ENCODE results near the gene ABHD6. TPM values are rescaled to one million over a fixed set of nuclear protein-coding genes. Genes with fewer than 3 reads are reported as not detected.
"Not testable (repeated sequence)": the region's sequence is repeated elsewhere in the genome, so short reads cannot be mapped to it uniquely, and the experiment has no call there.

Gene ABHD6
- polyA plus RNA-seq, 4 donors = 7.6 to 11.7 (median 9.6) TPM

DNA sequence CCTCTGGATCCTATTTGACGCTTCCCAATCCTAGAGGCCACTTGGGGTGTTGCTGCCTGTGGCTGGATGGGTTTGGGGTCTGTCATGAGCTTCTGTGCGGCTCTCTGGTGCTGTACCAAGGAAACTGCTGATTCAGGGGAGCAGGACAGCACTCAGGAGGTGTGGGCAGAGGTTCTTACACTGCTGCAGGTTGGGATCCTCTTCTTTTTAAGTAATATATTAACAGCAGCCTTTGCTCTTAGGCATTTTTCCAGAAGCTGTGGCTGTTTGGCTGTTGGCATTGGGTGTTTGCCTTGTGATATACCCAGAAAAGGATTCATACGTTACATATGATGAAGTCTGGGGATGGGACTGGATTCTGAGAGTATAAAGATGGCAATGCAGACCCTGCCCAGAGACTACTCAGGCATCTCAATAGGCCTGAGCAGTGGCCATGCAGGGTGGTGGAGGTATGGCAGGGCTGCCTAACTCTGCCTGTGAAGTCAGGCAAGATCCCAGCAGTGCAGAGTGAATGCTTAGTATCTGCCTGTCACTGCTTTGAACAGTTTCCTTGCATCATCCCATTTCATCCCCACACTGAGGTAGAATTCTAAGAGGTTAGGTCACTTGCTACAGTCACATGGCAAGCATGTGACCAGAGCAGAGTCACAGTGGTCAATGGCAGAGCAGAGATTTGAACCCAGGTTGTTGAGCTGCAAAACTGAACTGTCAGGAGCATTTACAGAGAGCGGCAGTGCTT, 3.9 kb downstream of the ABHD6 start:
- no peak for DNase-seq (ENCODE audit: low read depth in 4 of 4, low spot score in 3 of 4)

- no peak for DNase-seq (ENCODE audit: low read depth in 4 of 4, low spot score in 3 of 4)
These were observed 4.7 kb downstream of the ABHD6 start for GRCh38 chr3:58242340-58242739.

DNA sequence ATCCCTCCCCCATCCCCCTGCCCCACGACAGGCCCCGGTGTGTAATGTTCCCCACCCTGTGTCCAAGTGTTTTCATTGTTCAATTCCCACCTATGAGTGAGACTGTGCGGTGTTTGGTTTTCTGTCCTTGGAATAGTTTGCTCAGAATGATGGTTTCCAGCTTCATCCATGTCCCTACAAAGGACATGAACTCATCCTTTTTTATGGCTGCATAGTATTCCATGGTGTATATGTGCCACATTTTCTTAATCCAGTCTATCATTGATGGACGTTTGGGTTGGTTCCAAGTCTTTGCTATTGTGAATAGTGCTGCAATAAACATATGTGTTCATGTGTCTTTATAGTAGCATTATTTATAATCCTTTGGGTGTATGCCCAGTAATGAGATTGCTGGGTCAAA, 5.3 kb downstream of the ABHD6 start:
- not testable (repeated sequence) for DNase-seq (ENCODE audit: low read depth in 4 of 4, low spot score in 3 of 4)

DNA sequence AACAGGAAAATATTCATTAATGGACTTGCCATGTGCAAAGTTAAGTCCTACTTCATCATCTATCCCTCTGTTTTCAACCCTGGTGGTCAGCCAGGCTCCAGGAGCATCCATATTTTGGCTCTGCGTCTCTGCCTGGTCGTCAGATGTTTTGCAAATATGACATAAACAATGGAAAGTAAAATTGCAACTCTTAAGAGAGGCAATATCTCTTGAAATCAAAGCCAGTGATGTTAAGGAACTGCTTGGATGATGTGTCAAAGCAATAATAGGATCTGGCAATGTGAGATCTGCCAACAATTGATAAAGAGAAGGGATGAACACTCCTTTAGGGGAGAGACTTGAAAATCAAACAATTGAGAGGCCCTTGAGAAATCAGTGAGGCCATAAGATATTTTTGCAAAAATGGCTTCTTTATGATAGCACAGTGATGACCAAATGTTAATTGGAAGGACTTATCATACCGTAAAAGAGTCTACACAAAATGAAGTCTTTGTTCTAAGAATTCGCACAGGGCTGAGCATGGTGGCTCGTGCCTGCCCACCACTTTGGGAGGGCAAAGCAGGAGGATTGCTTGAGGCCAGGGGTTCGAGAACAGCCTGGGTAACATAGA, 6.5 kb downstream of the ABHD6 start:
- DNase-seq (ENCODE audit: low read depth in 4 of 4, low spot score in 3 of 4) = no peak

DNA sequence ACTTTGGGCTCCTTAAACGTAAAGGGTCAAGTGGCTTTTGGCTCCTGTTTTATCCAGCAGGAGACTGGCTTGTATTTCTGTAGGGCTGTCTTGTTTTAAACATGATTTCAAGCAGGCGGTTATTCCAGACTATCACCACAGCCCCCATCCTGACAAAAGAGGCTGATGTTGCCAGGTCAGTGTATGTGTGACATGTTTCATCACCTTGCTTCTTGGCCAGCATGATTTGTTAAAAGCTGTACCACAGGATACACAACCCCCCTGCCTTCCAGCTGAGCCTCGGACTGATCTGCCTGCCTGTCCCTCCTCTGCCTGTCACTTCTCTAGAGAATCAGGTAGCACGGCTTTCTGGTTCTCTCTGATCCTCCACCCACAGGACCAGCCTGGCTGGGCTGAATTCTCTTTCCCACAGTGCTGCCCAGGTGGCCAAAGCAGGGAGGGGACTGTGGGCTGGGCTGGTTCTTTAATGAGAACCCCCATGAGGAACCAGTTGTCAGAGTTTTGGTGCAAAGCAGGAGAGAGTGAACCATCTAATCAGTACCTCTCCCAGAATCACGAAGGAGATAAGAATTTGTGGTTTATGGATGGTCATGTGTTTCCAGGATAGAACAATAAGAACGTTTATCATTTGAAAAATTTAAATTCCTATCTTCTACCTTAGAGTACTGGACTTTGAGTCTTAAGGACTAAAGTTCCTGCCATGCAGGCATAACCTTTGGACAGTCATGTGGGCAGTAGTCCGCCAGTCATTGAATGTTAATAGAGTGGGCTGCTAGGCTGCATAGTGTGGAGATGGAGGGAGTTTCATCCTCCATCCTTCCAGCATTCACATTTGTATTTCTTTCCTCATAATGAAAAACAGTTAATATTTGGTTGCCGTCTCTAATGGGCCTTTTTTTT, 8.8 kb downstream of the ABHD6 start:
- DNase-seq (ENCODE audit: low read depth in 4 of 4, low spot score in 3 of 4) = no peak

DNA sequence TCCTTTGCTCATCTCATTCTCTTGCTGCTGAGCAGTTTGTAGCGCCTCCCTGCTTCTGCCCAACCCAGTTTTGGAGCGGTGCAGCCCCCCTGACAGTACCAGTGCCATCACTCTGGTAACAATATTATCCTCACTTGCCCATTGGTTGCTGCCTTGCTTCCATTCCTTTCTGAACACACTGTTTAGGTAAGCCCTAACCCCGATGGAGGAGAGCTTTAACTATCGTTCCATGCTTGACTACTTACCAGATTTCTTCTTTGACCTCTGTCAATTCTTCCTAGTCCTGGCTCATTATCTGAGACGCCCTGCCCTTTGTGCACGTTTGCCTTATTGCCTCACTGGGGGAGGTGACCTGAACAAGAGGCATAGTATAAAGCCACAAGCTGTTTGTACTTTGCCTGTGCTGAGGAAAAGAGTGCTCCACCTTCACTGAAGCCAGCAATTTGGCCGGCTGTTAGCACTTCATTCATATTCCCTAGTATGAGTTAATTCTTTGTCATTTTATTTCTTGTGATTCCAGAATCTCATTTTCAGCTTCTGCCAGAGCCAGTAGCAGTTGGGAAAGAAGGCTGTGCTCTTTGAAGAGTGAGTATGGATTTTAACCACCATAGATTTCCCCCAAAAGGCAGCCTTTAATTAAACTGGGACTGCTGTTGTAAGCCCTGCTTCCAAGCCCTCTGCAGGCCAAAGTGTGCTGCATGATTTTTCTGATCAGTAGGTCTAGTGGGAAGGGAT, 11.9 kb downstream of the ABHD6 start:
- no peak for DNase-seq (ENCODE audit: low read depth in 4 of 4, low spot score in 3 of 4)

DNA sequence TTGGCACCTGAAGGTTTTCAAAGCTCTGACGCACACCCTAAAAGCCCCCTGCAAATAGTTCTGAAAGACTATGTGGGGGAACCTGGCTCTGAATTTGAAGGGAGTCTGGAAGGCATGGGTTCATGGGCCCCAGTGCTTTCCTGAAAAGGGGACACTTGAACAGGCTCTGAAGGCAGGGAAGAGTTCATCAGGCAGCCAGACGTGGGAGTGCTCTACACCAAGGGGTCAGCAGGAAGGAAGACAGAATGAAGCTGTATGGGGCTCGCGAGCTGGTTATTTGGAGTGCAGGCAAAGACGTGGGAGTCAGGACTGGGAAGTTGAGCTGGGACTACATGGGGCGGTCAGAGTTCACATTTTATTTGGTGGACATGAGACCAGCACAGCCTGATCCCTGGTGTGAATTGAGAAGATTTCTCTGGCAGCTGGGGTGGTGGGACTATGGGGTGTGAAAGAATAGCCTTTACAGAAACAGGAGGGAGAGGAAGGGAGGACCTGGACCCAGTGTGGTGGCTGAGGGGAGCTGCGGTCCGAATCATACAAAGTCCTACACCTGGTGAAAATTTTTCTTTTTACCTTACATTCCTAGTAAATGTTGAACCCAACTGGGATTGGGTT, 12.6 kb downstream of the ABHD6 start:
- peak in 1 of 4 donors; percentile 41 for DNase-seq (ENCODE audit: low read depth in 4 of 4, low spot score in 3 of 4)

GRCh38 chr3:58251631-58252035, 14.0 kb downstream of the ABHD6 start:
- no peak for DNase-seq (ENCODE audit: low read depth in 4 of 4, low spot score in 3 of 4)

- DNase-seq (ENCODE audit: low read depth in 4 of 4, low spot score in 3 of 4) = no peak
These were observed 16.6 kb downstream of the ABHD6 start for GRCh38 chr3:58254144-58254543.

DNA sequence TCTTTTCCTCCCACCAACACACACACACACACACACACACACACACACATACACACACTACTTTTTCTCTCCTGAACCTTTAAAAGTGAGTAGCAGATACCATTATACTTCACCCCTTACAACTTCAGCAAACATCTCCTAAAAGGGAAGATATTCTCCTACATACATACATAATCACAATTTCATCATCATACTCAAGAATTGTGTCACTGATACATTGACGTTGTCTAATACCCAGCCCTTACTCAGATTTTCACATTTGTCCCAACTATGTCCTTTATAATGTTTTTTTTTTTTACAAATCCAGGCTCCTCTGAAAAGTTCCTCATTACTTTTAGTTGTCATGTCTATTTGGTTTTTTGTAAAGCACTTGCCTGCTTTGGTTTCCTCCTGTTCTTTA, 18.5 kb downstream of the ABHD6 start:
- no peak for DNase-seq (ENCODE audit: low read depth in 4 of 4, low spot score in 3 of 4)

DNA sequence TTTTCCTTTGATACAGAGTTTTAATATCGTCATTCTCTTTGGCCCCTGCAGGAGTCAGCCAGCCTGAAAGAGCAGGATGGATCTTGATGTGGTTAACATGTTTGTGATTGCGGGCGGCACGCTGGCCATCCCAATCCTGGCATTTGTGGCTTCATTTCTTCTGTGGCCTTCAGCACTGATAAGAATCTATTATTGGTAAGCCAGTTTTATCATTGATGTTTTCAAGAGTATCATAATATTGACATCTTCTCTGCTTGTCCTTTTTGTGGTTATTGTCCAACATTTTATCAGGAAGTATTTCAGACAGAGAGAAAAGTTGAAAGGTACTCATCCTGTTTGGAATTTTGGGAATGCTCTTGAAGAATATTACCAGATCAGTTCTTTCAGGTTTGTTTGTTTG, 18.9 kb downstream of the ABHD6 start:
- DNase-seq (ENCODE audit: low read depth in 4 of 4, low spot score in 3 of 4) = no peak

DNA sequence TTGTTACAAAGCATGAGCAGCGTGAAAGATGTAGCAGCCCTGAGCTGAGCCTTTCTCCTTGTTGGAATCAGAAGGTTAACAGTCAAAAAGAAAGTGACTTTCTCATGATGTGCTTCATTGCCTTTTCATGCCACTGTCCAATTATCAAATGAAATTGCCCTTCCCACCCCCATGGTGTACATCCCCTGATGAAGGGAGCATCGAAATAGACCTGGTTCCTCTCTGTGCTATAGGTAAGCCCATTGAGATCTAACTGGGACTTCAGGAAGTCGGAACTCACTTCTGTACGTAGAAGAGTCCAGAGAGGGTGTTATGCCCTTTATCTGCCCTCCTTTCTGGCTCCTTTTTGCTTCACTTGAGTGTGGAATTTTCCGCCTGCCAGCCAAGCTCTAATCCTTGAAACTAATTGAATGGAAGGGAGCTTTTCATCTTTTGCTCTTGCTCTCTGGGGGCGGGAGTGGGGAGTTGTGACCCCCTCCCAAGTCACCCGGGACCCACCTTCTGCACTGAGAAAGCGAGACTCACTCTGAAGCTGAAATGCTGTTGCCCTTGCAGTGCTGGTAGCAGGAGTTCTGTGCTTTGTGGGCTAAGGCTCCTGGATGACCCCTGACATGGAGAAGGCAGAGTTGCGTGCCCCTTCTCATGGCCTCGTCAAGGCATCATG, 20.9 kb downstream of the ABHD6 start:
- DNase-seq (ENCODE audit: low read depth in 4 of 4, low spot score in 3 of 4) = no peak

- no peak for DNase-seq (ENCODE audit: low read depth in 4 of 4, low spot score in 3 of 4)
These were observed 22.7 kb downstream of the ABHD6 start for GRCh38 chr3:58260261-58260731.

DNA sequence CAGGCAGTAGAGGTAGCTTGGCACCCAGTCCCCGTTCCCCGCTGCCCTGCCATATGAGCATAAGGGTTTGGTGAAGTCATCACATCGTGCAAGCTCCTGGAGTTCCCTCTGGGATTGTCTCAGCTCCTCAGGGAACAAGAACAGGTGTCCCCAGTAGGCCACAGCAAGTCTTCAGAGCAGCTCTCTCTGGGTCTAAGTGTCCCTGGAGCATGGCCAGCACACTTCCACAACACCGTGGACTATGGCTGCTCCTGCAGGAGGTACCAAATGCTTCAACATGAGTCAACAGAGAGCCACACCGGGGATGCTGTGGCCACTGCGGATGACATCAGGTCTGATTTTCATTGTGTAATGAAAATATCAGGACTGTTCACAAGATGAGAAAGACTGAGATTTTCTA, 23.1 kb downstream of the ABHD6 start:
- no peak for DNase-seq (ENCODE audit: low read depth in 4 of 4, low spot score in 3 of 4)

GRCh38 chr3:58261954-58262666, 24.5 kb downstream of the ABHD6 start:
- DNase-seq (ENCODE audit: low read depth in 4 of 4, low spot score in 3 of 4) = no peak

GRCh38 chr3:58266577-58266976, 29.0 kb downstream of the ABHD6 start:
- DNase-seq (ENCODE audit: low read depth in 4 of 4, low spot score in 3 of 4) = no peak

- DNase-seq (ENCODE audit: low read depth in 4 of 4, low spot score in 3 of 4) = not testable (repeated sequence)
These were observed 30.0 kb downstream of the ABHD6 start for GRCh38 chr3:58267543-58267942.

DNA sequence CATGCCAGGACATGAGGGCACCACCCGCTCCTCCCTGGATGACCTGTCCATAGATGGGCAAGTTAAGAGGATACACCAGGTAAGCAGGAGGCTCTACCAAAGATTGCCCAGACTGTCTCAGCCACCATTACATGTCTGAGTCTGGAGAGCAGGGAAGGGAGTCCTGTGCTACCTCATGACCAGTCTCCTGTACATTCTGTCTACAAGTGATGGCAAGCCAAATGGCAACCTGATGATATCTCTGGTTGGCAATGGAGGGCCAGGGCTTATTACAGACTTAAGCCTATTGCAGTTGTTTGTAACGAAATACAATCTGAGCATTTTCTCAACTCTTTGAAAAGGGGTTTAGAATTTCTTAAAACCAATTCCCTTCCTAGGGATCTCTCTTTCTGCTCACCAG, 31.8 kb downstream of the ABHD6 start:
- DNase-seq (ENCODE audit: low read depth in 4 of 4, low spot score in 3 of 4) = no peak

DNA sequence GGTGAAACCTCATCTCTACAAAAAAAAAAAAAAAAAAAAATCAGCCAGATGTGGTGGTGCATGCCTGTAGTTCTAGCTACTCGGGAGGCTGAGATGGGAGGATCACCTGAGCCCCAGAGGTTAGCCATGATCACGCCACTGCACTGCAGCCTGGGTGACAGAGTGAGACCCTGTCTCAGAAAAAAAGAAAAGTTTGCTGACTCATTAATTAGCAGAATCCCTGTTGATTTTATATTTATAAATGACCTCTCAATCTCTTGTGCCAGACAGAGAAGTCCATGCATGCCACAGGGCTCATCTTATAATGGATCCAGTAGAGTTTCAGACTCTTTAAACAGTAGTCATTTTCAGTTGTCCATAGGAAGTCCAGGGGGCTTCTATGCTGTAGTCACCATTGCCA, 32.9 kb downstream of the ABHD6 start:
- no peak for DNase-seq (ENCODE audit: low read depth in 4 of 4, low spot score in 3 of 4)
